Activated CD4-positive, alpha-beta T cell treated with anti-CD3 and anti-CD28 coated beads, Interleukin-2, amount 50 U/mL, for 16 hours (primary cell): Measurements from ENCODE around the gene DDX18.
A peak's percentile ranks its signal among the peaks of the same experiment; 100 is the strongest.
"Not testable (repeated sequence)": the region's sequence is repeated elsewhere in the genome, so short reads cannot be mapped to it uniquely, and the experiment has no call there.

ENCODE experiments used
- DNase-seq: peaks from one replicate; pipeline ENCODE4 v3.0.0-alpha.2; 2020

DDX18 gene

GRCh38 chr2:117814417-117815264, at the start of gene DDX18:
Gene DDX18, plus strand, starts transcription at chr2:117814691. Its CDS starts 87 bp downstream, at chr2:117814778.
- DNase-seq: peak; percentile 99

- no peak for DNase-seq
Measured at GRCh38 chr2:117770730-117771129, 43.8 kb upstream of the DDX18 start.

DNA sequence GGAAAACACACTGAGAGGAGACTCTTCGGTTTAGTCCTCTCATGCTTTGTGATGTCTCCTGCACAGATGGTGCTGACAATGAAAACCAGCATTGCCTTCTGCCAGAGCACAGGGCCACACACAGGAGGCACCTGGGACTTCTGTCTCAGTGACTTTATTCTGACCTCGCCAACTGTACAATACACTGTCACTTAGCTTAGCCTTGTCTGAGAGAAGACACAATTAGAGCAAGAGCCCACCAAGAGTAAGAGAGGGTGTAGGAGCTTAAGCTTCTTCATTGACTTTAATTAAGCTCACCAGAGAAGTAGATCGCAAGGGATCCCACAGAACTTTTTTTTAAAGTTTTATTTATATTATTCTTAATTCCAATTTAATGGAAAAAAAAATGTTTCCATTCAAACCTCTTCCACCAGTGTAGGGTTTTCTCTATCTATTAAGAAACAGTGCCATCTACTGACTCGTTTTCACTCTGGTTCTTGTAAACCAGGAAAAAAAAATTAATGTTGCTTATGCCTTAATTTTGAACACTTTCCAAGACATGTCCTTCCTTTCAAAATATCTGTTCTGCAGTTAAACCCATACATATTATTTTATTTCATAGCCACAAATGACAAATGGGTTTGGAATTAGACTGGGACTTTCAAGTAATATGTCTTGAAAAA, 42.4 kb upstream of the DDX18 start:
- DNase-seq: peak; percentile 3

GRCh38 chr2:117774716-117775115, 39.8 kb upstream of the DDX18 start:
- DNase-seq: no peak

GRCh38 chr2:117775703-117776219, 38.7 kb upstream of the DDX18 start:
- DNase-seq: no peak

DNA sequence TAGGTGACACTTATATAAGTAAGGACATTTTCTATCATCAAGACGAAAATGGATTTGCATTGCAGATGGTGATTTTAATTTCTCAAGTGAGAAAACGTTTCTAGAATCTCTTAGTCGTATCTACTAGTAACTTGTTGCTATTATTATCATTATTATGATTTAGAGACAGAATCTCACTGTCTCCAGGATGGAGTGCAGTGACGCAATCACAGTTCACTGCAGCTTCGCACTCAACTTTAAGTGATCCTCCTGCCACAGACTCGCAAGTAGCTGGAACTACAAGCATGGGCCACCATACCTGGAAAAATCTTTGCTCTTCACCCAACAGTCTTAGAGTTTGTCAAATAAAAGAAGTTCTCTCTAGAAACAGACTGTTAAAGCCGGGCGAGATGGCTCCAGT, 37.6 kb upstream of the DDX18 start:
- no peak for DNase-seq

- peak; percentile 54 for DNase-seq
Measured at GRCh38 chr2:117785740-117786139, 28.8 kb upstream of the DDX18 start.

GRCh38 chr2:117786520-117786919, 28.0 kb upstream of the DDX18 start:
- no peak for DNase-seq

DNA sequence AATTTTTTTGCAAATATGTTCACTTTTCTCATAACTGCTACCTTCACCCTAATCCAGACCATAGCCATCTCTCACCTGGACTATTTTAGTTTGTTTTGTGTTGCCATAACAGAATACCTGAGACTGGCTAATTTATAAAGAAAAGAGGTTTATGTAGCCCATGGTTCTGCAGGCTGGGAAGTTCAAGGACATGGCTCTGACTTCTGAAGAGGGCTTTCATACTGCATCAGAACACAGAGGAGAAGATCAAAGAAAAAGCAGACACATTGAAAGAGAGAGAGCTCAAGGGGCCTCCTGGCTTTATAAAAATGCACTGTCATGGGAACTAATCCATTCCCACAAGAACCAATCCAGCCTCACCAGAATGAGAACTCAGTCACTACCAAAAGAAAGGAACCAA, 25.0 kb upstream of the DDX18 start:
- DNase-seq: no peak

DNA sequence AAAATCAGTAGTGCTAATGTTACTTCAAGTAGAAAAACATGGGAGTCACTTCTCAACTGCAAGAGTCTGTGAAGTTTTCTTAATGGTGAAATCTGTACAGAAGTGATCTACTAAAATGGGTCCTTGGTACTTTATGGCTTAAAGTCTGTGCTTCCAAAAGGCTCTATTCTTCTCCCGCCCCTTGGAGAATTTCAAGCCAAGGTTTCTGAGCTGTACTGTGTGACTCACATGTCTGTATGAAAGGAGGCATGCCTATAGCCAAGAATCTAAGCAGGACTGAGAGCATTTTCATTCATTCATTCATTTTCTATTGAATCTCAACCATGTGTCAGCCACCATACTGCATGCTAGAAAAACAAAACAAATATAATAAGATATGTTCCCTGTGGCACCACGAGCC, 19.8 kb upstream of the DDX18 start:
- DNase-seq: no peak

GRCh38 chr2:117801826-117802225, 12.7 kb upstream of the DDX18 start:
- DNase-seq: no peak

DNA sequence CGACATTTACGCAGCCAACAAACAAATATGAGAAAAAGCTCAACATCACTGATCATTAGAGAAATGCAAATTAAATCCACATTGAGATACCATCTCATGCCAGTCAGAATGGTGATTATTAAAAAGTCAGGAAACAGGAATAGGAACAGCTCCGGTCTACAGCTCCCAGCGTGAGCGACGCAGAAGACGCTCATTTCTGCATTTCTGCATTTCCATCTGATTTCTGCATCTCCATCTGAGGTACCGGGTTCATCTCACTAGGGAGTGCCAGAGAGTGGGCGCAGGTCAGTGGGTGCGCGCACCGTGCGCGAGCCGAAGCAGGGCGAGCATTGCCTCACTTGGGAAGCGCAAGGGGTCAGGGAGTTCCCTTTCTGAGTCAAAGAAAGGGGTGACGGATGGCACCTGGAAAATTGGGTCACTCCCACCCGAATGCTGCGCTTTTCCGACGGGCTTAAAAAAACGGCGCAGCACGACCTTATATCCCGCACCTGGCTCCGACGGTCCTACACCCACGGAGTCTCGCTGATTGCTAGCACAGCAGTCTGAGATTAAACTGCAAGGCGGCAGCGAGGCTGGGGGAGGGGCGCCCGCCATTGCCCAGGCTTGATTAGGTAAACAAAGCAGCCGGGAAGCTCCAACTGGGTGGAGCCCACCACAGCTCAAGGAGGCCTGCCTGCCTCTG, 10.7 kb upstream of the DDX18 start:
- DNase-seq: not testable (repeated sequence)

- DNase-seq: no peak
Measured at GRCh38 chr2:117812443-117812842, 2.0 kb upstream of the DDX18 start.

- DNase-seq: no peak
Measured at GRCh38 chr2:117815946-117816345, 1.5 kb downstream of the DDX18 start.

DNA sequence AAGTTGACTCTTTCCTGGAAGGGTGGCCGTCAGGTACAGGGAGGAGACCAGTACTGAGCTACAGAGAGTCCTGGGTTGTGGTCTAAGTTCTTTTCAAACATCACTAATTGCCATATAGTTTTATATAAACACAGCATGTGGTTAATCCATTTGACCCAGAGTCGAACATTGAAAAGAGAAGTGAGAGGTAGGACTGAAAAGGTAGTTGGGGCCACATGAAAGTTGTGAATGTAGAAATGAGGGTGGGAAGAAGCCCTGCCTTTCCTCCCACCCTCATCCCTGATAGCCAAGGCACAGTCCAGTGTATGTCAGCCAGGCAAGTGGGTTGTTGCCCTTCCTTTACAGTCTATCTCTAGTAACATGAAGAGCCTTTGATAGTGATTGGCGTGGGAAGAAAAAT, 4.4 kb downstream of the DDX18 start:
- DNase-seq: no peak

- peak; percentile 30 for DNase-seq
Measured at GRCh38 chr2:117820444-117820843, 6.0 kb downstream of the DDX18 start.

DNA sequence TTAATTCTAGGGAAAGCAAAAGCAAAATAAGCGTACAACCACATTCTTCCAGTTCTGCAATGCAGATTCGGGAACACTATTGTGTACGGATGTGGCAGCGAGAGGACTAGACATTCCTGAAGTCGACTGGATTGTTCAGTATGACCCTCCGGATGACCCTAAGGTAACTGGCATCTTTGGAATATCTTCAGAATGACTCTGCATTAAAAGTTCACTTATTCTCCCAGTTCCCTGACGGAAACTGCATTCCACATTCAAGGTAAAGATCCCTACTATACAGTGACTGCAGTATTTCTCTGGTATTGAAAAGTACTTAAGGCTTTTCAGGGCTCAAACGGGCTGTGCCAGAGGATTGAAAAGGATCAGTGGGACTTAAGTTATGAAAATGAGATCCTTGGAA, 10.9 kb downstream of the DDX18 start:
- DNase-seq: no peak

DNA sequence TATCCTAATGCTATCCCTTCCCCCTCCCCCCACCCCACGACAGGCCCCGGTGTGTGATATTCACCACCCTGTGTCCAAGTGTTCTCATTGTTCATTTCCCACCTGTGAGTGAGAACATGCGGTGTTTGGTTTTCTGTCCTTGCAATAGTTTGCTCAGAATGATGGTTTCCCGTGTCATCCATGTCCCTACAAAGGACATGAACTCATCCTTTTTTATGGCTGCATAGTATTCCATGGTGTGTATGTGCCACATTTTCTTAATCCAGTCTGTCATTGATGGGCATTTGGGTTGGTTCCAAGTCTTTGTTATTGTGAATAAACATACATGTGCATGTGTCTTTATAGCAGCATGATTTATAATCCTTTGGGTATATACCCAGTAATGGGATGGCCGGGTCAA, 13.0 kb downstream of the DDX18 start:
- not testable (repeated sequence) for DNase-seq

DNA sequence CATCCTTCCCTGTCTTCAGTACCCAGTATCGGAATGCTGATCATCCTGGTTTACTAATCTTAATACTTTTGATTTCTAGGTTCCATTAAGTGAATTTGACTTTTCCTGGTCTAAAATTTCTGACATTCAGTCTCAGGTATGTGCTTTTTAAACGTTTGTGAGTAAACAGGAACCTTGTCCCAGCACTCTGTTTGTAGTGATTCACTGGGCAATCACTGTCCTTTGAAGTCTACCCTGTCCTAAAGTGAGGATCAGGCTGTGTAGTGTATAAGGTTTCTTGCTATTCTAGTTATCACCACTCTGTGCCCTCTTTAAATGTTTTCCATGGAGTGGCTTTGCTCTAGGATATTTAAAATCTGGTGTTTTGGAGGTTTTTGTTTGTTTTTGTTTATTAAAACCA, 14.4 kb downstream of the DDX18 start:
- no peak for DNase-seq

GRCh38 chr2:117832332-117832731, 17.8 kb downstream of the DDX18 start:
- no peak for DNase-seq

DNA sequence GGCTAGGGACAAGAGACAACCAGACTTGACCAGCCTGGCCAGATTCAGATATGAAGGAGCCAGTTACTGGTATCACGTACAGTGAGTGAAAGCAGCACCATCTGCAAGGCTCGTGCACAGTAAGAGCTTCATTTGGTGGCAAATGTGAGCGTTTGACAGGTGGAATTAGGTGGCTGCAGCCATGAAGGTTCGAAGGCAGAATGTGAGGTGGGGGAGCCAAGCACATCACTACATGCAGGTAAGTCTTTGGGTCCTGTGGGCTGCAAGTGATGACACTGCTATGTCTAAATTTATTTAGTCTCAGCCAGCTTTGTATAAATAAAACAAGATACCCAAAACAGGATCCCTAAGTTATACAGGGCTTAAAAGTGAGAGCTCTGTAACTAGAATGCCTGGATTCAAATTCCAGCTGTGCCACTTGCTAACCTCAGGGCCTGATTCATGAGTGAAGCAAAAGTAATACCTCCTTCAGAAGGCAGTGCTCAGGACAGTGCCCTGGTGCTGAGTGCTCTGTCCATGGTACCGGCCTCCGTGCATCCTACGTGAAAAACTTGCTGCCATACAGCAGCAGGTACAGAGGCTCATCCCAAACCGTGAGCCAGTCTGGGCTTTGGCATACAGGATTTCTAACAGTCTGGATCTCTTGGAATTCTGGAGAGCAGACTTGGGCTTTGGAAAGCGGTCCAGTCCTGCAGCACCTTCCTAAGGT, 18.6 kb downstream of the DDX18 start:
- no peak for DNase-seq

GRCh38 chr2:117833911-117834310, 19.4 kb downstream of the DDX18 start:
- no peak for DNase-seq

DNA sequence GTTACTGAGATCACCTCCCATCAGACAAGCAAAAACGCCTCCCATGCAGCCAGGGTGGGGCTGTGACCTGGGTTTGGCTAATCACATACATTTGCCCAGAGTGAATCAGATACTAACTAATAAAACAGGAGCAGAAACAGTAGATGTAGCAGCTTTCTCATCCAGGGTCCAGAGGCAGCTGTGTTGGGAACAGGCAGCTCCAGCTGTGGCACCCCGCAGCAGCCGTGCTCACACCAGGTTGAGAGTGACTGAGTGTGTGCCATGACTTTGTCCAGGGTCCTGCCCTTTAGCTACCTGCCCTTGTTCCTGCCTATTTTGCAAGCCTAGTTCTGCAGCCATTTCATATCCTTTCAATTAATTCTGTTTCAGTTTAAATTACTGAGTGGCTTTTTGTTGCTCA, 20.5 kb downstream of the DDX18 start:
- no peak for DNase-seq
